SH-SY5Y (cell line): ENCODE measurements around the gene TMOD2.

ENCODE experiments used
- GATA2 ChIP-seq: IDR thresholded peaks from 2 replicates; pipeline ENCODE4 v1.6.1; 2011; ENCODE audit warnings: mild to moderate bottlenecking, low read depth, low read length
- GATA3 ChIP-seq: IDR thresholded peaks from 2 replicates; pipeline ENCODE4 v1.6.1; 2011; ENCODE audit warnings: low read depth, mild to moderate bottlenecking, low read length, moderate library complexity

DNA sequence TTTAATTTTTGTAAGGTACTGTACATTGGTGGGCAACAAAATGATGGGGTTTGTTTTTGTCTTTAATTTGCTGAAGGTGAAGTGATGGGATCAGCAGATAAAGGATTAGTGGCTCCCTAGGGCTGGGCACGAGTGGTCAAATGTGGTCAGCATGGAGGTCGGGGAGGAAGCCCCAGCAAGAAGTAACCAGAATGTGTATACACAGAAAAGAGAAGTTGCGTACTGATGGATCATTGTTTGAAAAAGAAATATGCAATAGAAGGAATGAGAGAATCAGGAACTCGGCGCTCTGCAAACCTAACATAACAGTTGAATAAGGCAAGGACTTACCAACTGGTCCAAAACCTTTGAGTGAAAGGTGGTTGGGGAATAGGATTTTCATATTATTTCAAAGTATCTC lies 1.5 kb downstream of the TMOD2 start:
- TF ChIP-seq GATA3 (no peak), GATA2 (no peak)
